Measurements from ENCODE around the gene KIF19. TPM values are rescaled to one million over a fixed set of nuclear protein-coding genes. Genes with fewer than 3 reads are reported as not detected.

The KIF19 gene
- total RNA-seq, 4 donors from 2014 or later, result 0.81 to 2.1 (median 1.5) TPM

- no peak for TF ChIP-seq EP300 (IDR thresholded peaks at IDR 0.05)
- TF ChIP-seq POLR2AphosphoS5 (IDR thresholded peaks at IDR 0.05), result no peak
- TF ChIP-seq POLR2A (IDR thresholded peaks at IDR 0.05), result no peak
- no peak for TF ChIP-seq CTCF (IDR thresholded peaks at IDR 0.05)
- peaks cover 0 to 23% (median 0%) of the 10 kb centered on the region in 3 donors for H3K4me1 ChIP-seq
- H3K27me3 ChIP-seq, result peaks cover 100% of the 10 kb centered on the region
- 8% methylated on average over 2 of the region's 105 CpGs; no CpG with 5 or more reads in 1 of the 2 donors for WGBS, 2 donors (ENCODE audit: low coverage in 1 of 2)
- H3K4me3 ChIP-seq, result peak overlapping the region in 1 of 2 donors; percentile 37
- H3K36me3 ChIP-seq, result no peaks in the 10 kb centered on the region
- H3K9me3 ChIP-seq, result no peaks in the 10 kb centered on the region
- ATAC-seq, result no peak
- no peak overlapping the region for H3K27ac ChIP-seq
Measured at GRCh38 chr17:74356646-74357465, 30.8 kb downstream of the KIF19 start.

GRCh38 chr17:74357466-74357809 lies 31.4 kb downstream of the KIF19 start:
- H3K27me3 ChIP-seq, result peaks cover 100% of the 10 kb centered on the region
- peaks cover 0 to 26% (median 0%) of the 10 kb centered on the region in 3 donors for H3K4me1 ChIP-seq
- 80% methylated on average over 2 of the region's 32 CpGs; no CpG with 5 or more reads in 1 of the 2 donors for WGBS, 2 donors (ENCODE audit: low coverage in 1 of 2)

GRCh38 chr17:74358697-74359096 lies 32.7 kb downstream of the KIF19 start:
- H3K4me3 ChIP-seq, result no peak overlapping the region
- H3K4me1 ChIP-seq, result peaks cover 0 to 26% (median 0%) of the 10 kb centered on the region in 3 donors
- ATAC-seq, result no peak
- H3K9me3 ChIP-seq, result no peaks in the 10 kb centered on the region
- H3K36me3 ChIP-seq, result no peaks in the 10 kb centered on the region
- WGBS, 2 donors (ENCODE audit: low coverage in 1 of 2), result 69 to 80% methylated on average over 2 to 9 of the region's 9 CpGs
- no peak overlapping the region for H3K27ac ChIP-seq
- H3K27me3 ChIP-seq, result peaks cover 100% of the 10 kb centered on the region
- TF ChIP-seq POLR2AphosphoS5 (IDR thresholded peaks at IDR 0.05) (no peak), CTCF (IDR thresholded peaks at IDR 0.05) (no peak), EP300 (IDR thresholded peaks at IDR 0.05) (no peak), POLR2A (IDR thresholded peaks at IDR 0.05) (no peak)

More at GRCh38 chr17:74357466-74357809, 31.4 kb downstream of the KIF19 start:
- H3K27ac ChIP-seq, result no peak overlapping the region
- no peak for TF ChIP-seq POLR2A (IDR thresholded peaks at IDR 0.05)
- no peak for TF ChIP-seq CTCF (IDR thresholded peaks at IDR 0.05)
- TF ChIP-seq EP300 (IDR thresholded peaks at IDR 0.05), result no peak
- no peak for TF ChIP-seq POLR2AphosphoS5 (IDR thresholded peaks at IDR 0.05)
- no peak for ATAC-seq
- peak overlapping the region in 1 of 2 donors; percentile 37 for H3K4me3 ChIP-seq
- no peaks in the 10 kb centered on the region for H3K9me3 ChIP-seq
- no peaks in the 10 kb centered on the region for H3K36me3 ChIP-seq

- Histone ChIP-seq H3K4me3 (no peak overlapping the region), H3K36me3 (no peaks in the 10 kb centered on the region), H3K27ac (no peak overlapping the region), H3K27me3 (peaks cover 91% of the 10 kb centered on the region), H3K4me1 (peaks cover 0 to 26% (median 0%) of the 10 kb centered on the region in 3 donors), H3K9me3 (no peaks in the 10 kb centered on the region)
- no CpG with 5 or more reads among the region's 22 CpGs for WGBS, 2 donors (ENCODE audit: low coverage in 1 of 2)
- TF ChIP-seq CTCF (IDR thresholded peaks at IDR 0.05) (no peak), POLR2A (IDR thresholded peaks at IDR 0.05) (no peak), POLR2AphosphoS5 (IDR thresholded peaks at IDR 0.05) (no peak), EP300 (IDR thresholded peaks at IDR 0.05) (no peak)
- no peak for ATAC-seq
Measured at GRCh38 chr17:74359916-74360315, 33.9 kb downstream of the KIF19 start.

- TF ChIP-seq EP300 (IDR thresholded peaks at IDR 0.05), result no peak
- no peak for TF ChIP-seq POLR2AphosphoS5 (IDR thresholded peaks at IDR 0.05)
- TF ChIP-seq POLR2A (IDR thresholded peaks at IDR 0.05), result no peak
- TF ChIP-seq CTCF (IDR thresholded peaks at IDR 0.05), result no peak
- Histone ChIP-seq H3K4me1 (peaks cover 0 to 26% (median 0%) of the 10 kb centered on the region in 3 donors), H3K9me3 (no peaks in the 10 kb centered on the region), H3K4me3 (no peak overlapping the region), H3K27ac (no peak overlapping the region), H3K27me3 (peaks cover 81% of the 10 kb centered on the region), H3K36me3 (no peaks in the 10 kb centered on the region)
- ATAC-seq, result no peak
- 40 to 48% methylated on average over 3 to 5 of the region's 7 CpGs for WGBS, 2 donors (ENCODE audit: low coverage in 1 of 2)
Measured at GRCh38 chr17:74360899-74361229, 34.8 kb downstream of the KIF19 start.
